Stimulated activated CD8-positive, alpha-beta memory T cell treated with anti-CD3 and anti-CD28 coated beads, Interleukin-15, amount 100 ng/mL, for 48 hours (primary cell): Measurements from ENCODE around the gene HLA-DPA1.

Source experiments
- DNase-seq, 2 donors: peaks; one replicate each; pipeline ENCODE4 v3.0.0-alpha.2; 2020; ENCODE audit warnings: low read depth in 2 of 2

Gene HLA-DPA1

GRCh38 chr6:33017694-33018353 lies 55.6 kb downstream of the HLA-DPA1 start:
- DNase-seq, result no peak

- DNase-seq, result no peak
These were observed 56.4 kb downstream of the HLA-DPA1 start for GRCh38 chr6:33017018-33017417.

GRCh38 chr6:33015798-33016197 lies 57.7 kb downstream of the HLA-DPA1 start:
- no peak for DNase-seq

- DNase-seq, result peak in 1 of 2 donors; percentile 5
These were observed 58.4 kb downstream of the HLA-DPA1 start for GRCh38 chr6:33014841-33015634.
